Prostate gland (tissue), 2 donors: ENCODE results near the gene RGS12.

Source experiments
- POLR2A ChIP-seq: fragments of 450-650 bp; IDR thresholded peaks from one replicate; pipeline ENCODE4 v1.6.1; 2016; ENCODE audit warnings: antibody characterized with exemption, mild to moderate bottlenecking
- POLR2AphosphoS5 ChIP-seq: sonication (generic); formaldehyde crosslinking; IDR thresholded peaks from one replicate; pipeline ENCODE4 v1.6.1; 2017; ENCODE audit warnings: antibody characterized with exemption
- TF ChIP-seq, protein P1 (sequence below), 4 experiments: fragments of 200-600 bp in 2 of 4; fragments of 450-650 bp in 2 of 4; sonication (generic) in 2 of 4; IDR thresholded peaks; 1 replicate in 3 of 4; 2 replicates in 1 of 4; pipeline ENCODE4 v1.5.1; 2016 to 2019; ENCODE audit warnings: antibody characterized with exemption in 4 of 4, mild to moderate bottlenecking in 2 of 4, moderate library complexity in 2 of 4

DNA sequence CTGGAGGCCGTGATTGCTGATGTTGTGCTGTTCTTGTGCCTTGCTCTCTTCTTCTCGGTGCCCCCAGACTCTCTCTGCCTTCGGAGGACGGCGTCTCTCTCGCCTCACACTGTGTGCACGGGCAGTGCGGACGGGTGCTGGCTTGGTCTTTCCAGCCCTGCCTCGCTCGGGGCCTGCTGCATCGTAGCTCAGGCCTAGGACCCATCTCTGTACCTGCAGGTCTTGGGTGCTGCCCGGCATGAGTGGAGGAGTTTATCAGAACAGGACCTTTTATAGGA lies 18.2 kb downstream of the RGS12 start:
- TF ChIP-seq, protein P1, sequence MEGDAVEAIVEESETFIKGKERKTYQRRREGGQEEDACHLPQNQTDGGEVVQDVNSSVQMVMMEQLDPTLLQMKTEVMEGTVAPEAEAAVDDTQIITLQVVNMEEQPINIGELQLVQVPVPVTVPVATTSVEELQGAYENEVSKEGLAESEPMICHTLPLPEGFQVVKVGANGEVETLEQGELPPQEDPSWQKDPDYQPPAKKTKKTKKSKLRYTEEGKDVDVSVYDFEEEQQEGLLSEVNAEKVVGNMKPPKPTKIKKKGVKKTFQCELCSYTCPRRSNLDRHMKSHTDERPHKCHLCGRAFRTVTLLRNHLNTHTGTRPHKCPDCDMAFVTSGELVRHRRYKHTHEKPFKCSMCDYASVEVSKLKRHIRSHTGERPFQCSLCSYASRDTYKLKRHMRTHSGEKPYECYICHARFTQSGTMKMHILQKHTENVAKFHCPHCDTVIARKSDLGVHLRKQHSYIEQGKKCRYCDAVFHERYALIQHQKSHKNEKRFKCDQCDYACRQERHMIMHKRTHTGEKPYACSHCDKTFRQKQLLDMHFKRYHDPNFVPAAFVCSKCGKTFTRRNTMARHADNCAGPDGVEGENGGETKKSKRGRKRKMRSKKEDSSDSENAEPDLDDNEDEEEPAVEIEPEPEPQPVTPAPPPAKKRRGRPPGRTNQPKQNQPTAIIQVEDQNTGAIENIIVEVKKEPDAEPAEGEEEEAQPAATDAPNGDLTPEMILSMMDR (IDR thresholded peaks at IDR 0.05): no peak
- no peak for TF ChIP-seq POLR2AphosphoS5
- TF ChIP-seq POLR2A: no peak
